Left ventricle myocardium inferior (tissue), 1 donor: Measurements from ENCODE around the gene HEPN1. TPM values are rescaled to one million over a fixed set of nuclear protein-coding genes. Genes with fewer than 3 reads are reported as not detected.
A peak's percentile ranks its signal among the peaks of the same experiment; 100 is the strongest.

Source experiments
- DNase-seq: peaks from one replicate; pipeline ENCODE4 v3.0.0-alpha.2; 2020
- H3K27ac ChIP-seq: fragments of 200-600 bp; replicated peaks from 2 replicates; pipeline ENCODE4 v1.8.0; 2021
- H3K27me3 ChIP-seq: fragments of 200-600 bp; 2 replicates; pipeline ENCODE4 v1.8.0; 2021; ENCODE audit warnings: low read depth
- H3K36me3 ChIP-seq: fragments of 200-600 bp; 2 replicates; pipeline ENCODE4 v1.8.0; 2021
- H3K4me1 ChIP-seq: fragments of 200-600 bp; 2 replicates; pipeline ENCODE4 v1.8.0; 2021
- H3K4me3 ChIP-seq: fragments of 200-600 bp; 2 replicates; pipeline ENCODE4 v1.8.0; 2021; ENCODE audit warnings: mild to moderate bottlenecking, moderate library complexity
- H3K9me3 ChIP-seq: fragments of 200-600 bp; replicated peaks from 2 replicates; pipeline ENCODE4 v1.8.0; 2021
- CTCF ChIP-seq: fragments of 200-600 bp; IDR thresholded peaks from 2 replicates; pipeline ENCODE4 v1.8.0; 2021; ENCODE audit warnings: antibody characterized with exemption, mild to moderate bottlenecking, borderline replicate concordance
- intact Hi-C: fragments of 100-400 bp; cut with micrococcal nuclease; formaldehyde crosslinking; loops from one replicate; pipeline ENCODE4 v1.11.0; 2022
- total RNA-seq: library from RNA; stranded (reverse); fragmentation: NEBNext Ultra II Directional; extraction: Animal tissue kit (Norgen Biotek cat#: 25700); gene quantifications from one replicate; pipeline ENCODE4 v1.2.1, GENCODE V29; 2021
- donor health status: DM: no; HTN: yes; CAD: no; lungs with severe emphysema.

HEPN1 gene
- total RNA-seq, 1 donor from 2014 or later, result not detected

GRCh38 chr11:124892750-124893454 lies 26.1 kb upstream of the HEPN1 start:
- H3K27me3 ChIP-seq, result peaks cover 4% of the 10 kb centered on the region
- H3K36me3 ChIP-seq, result peaks cover 6% of the 10 kb centered on the region
- no peak for TF ChIP-seq CTCF
- no peak for DNase-seq
- intact Hi-C loops, result no loop called here
- H3K4me3 ChIP-seq, result peak overlapping the region; percentile 69
- H3K4me1 ChIP-seq, result peaks cover 99% of the 10 kb centered on the region
- H3K9me3 ChIP-seq, result no peaks in the 10 kb centered on the region
- peak overlapping the region; percentile 89 for H3K27ac ChIP-seq

GRCh38 chr11:124893781-124894401 lies 25.2 kb upstream of the HEPN1 start:
- intact Hi-C loops, result no loop called here
- DNase-seq, result no peak
- Histone ChIP-seq H3K36me3 (peaks cover 6% of the 10 kb centered on the region), H3K9me3 (no peaks in the 10 kb centered on the region), H3K4me1 (peaks cover 99% of the 10 kb centered on the region), H3K27me3 (peaks cover 4% of the 10 kb centered on the region), H3K27ac (peak overlapping the region; percentile 89), H3K4me3 (peak overlapping the region; percentile 69)
- no peak for TF ChIP-seq CTCF

GRCh38 chr11:124894606-124895430 lies 24.2 kb upstream of the HEPN1 start:
- Histone ChIP-seq H3K27me3 (peaks cover 4% of the 10 kb centered on the region), H3K9me3 (no peaks in the 10 kb centered on the region), H3K27ac (peak overlapping the region; percentile 89), H3K4me3 (peak overlapping the region; percentile 69), H3K36me3 (peaks cover 6% of the 10 kb centered on the region), H3K4me1 (peaks cover 99% of the 10 kb centered on the region)
- no peak for TF ChIP-seq CTCF
- no peak for DNase-seq
- intact Hi-C loops, result no loop called here

- TF ChIP-seq CTCF, result no peak
- Histone ChIP-seq H3K36me3 (peaks cover 4% of the 10 kb centered on the region), H3K27ac (peak overlapping the region; percentile 89), H3K4me1 (peaks cover 99% of the 10 kb centered on the region), H3K27me3 (peaks cover 8% of the 10 kb centered on the region), H3K4me3 (peak overlapping the region; percentile 69), H3K9me3 (no peaks in the 10 kb centered on the region)
- no peak for DNase-seq
- intact Hi-C loops, result no loop called here
These were observed 23.5 kb upstream of the HEPN1 start for GRCh38 chr11:124895471-124895971.

- H3K4me3 ChIP-seq, result peak overlapping the region; percentile 69
- DNase-seq, result no peak
- H3K36me3 ChIP-seq, result no peaks in the 10 kb centered on the region
- H3K27me3 ChIP-seq, result peaks cover 10% of the 10 kb centered on the region
- no peaks in the 10 kb centered on the region for H3K9me3 ChIP-seq
- H3K4me1 ChIP-seq, result peaks cover 98% of the 10 kb centered on the region
- intact Hi-C loops, result no loop called here
- peak overlapping the region; percentile 89 for H3K27ac ChIP-seq
- no peak for TF ChIP-seq CTCF
These were observed 22.8 kb upstream of the HEPN1 start for GRCh38 chr11:124896071-124896750.
